ENCODE results near the gene CRYBG1. TPM values are rescaled to one million over a fixed set of nuclear protein-coding genes. Genes with fewer than 3 reads are reported as not detected.
A peak's percentile ranks its signal among the peaks of the same experiment; 100 is the strongest.

The CRYBG1 gene
- total RNA-seq, 4 donors from 2014 or later = 14.9 to 36.9 (median 20.7) TPM

- TF ChIP-seq CTCF (IDR thresholded peaks at IDR 0.05) = no peak
- ATAC-seq (ENCODE audit: low FRiP score) (no peak), DNase-seq (ENCODE audit: low spot score) (no peak)
These were observed 156.1 kb downstream of the CRYBG1 start for GRCh38 chr6:106516616-106517015.

GRCh38 chr6:106517706-106518105, 157.2 kb downstream of the CRYBG1 start:
- TF ChIP-seq CTCF (IDR thresholded peaks at IDR 0.05) = no peak
- DNase-seq (ENCODE audit: low spot score) (no peak), ATAC-seq (ENCODE audit: low FRiP score) (no peak)

GRCh38 chr6:106518748-106519147, 158.2 kb downstream of the CRYBG1 start:
- TF ChIP-seq CTCF (IDR thresholded peaks at IDR 0.05) = no peak
- ATAC-seq (ENCODE audit: low FRiP score) (no peak), DNase-seq (ENCODE audit: low spot score) (no peak)

- TF ChIP-seq CTCF (IDR thresholded peaks at IDR 0.05) = no peak
- no peak for DNase-seq (ENCODE audit: low spot score)
These were observed 159.2 kb downstream of the CRYBG1 start for GRCh38 chr6:106519460-106520394.

GRCh38 chr6:106520711-106521401, 160.3 kb downstream of the CRYBG1 start:
- DNase-seq (ENCODE audit: low spot score) (no peak), ATAC-seq (ENCODE audit: low FRiP score) (no peak)
- no peak for TF ChIP-seq CTCF (IDR thresholded peaks at IDR 0.05)

More at GRCh38 chr6:106519460-106520394, 159.2 kb downstream of the CRYBG1 start:
- ATAC-seq (ENCODE audit: low FRiP score) = peak; percentile 25

GRCh38 chr6:106522562-106523250, 162.2 kb downstream of the CRYBG1 start:
- DNase-seq (ENCODE audit: low spot score) = no peak
- no peak for TF ChIP-seq CTCF (IDR thresholded peaks at IDR 0.05)

More at GRCh38 chr6:106522562-106523250, 162.2 kb downstream of the CRYBG1 start:
- no peak for ATAC-seq (ENCODE audit: low FRiP score)

Data from omental fat pad (tissue), 4 donors.